Measurements from ENCODE around the gene CHRM5.
"Not testable (repeated sequence)": the region's sequence is repeated elsewhere in the genome, so short reads cannot be mapped to it uniquely, and the experiment has no call there.

Gene CHRM5

DNA sequence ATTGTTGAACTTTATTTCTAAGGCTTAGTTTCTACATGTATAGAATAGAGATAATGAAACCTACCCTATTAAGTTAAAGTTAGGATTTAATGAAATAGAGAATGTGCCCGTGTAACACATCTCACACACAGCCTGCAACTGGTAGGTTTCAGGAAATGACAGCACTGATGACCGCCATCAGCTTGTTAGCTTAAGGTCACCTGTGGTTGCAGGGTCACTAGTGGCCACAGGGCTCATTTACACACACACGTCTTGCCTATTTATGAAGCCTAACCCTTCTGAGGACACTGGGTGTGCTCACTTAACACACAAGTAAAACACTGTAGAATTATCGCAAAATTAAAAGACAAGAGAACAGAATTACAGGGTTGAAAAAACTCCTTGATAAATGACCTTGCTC, 20.1 kb downstream of the CHRM5 start:
- no peak for DNase-seq (ENCODE audit: low spot score)

- DNase-seq (ENCODE audit: low spot score) = no peak
Observed at GRCh38 chr15:33994005-33994615, 25.8 kb downstream of the CHRM5 start.

GRCh38 chr15:33995666-33996065, 27.4 kb downstream of the CHRM5 start:
- not testable (repeated sequence) for DNase-seq (ENCODE audit: low spot score)

DNA sequence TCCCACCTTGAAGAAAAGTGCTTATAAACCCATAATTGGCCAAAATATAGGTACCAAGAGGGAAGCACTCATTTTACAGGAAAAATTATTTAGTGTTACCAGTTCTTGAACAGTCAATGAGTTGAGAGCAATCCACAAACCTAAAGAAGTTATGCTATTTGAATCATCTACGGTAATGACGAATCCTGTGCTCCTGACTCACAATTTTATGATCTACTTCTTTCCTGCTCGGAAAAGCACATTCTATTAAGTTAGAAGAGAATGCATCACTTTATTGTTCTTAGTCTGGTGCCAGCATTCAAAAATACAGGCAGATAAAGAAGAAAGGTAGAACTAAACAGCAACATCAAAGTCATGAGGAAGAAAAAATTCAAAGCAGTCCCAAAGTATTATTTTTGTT, 33.2 kb downstream of the CHRM5 start:
- DNase-seq (ENCODE audit: low spot score) = no peak

- no peak for DNase-seq (ENCODE audit: low spot score)
Observed at GRCh38 chr15:34006381-34006780, 38.1 kb downstream of the CHRM5 start.

DNA sequence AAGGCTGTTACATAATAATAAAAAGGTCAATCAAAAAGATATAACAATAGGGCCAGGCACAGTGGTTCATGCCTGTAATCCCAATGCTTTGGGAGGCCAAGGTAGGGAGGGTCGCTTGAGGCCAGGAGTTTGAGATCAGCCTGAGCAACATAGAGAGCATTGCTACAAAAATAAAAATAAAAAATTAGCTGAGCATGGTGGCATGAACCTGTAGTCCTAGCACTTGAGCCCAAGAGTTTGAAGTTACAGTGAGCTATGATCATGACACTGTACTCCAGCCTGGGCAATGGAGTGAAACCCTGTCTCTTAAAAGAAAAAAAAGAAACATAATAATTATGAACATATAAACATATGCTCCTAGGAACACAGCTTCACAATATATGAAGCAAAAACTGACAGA, 41.4 kb downstream of the CHRM5 start:
- DNase-seq (ENCODE audit: low spot score) = no peak

- DNase-seq (ENCODE audit: low spot score) = no peak
Observed at GRCh38 chr15:34010921-34011320, 42.6 kb downstream of the CHRM5 start.

GRCh38 chr15:34011481-34011880, 43.2 kb downstream of the CHRM5 start:
- no peak for DNase-seq (ENCODE audit: low spot score)

GRCh38 chr15:34012461-34013028, 44.2 kb downstream of the CHRM5 start:
- no peak for DNase-seq (ENCODE audit: low spot score)

DNA sequence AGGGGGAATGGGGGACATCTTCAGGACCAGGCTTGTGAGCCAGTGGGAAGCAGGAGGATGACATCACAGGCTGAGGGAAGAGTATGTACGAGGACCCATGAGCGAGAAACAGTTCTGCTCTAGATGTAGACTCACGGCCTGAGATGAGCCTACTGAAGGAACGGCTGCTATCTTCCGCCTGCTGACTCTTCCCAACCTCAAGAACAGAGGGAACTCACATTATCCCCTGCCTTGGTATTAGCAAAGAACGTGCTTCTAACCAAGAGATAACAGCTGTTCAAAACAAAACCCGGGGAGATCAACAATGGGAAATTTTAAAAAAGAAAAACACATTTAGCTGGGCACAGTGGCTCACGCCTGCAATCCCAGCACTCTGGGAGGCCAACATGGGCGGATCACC, 45.4 kb downstream of the CHRM5 start:
- DNase-seq (ENCODE audit: low spot score) = no peak

GRCh38 chr15:34014556-34014955, 46.3 kb downstream of the CHRM5 start:
- no peak for DNase-seq (ENCODE audit: low spot score)

DNA sequence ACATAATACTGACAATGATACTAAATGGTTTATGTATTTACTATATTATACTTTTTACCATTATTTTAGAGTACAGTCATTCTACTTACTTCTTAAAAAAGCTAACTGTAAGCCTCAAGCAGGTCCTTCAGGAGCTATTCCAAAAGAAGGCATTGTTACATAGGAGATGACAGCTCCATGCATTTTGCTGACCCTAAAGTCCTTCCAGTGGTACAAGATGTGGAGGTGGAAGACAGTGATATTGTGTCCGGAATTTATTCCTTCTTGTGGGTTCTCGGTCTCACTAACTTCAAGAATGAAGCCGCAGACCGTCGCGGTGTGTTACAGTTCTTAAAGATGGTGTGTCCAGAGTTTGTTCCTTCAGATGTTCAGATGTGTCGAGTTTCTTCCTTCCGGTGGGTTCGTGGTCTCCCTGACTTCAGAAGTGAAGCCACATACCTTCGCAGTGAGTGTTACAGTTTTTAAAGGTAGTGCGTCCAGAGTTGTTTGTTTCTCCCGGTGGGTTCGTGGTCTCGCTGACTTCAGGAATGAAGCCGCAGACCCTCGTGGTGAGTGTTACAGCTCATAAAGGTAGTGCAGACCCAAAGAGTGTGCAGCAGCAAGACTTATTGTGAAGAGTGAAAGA, 49.8 kb downstream of the CHRM5 start:
- DNase-seq (ENCODE audit: low spot score) = no peak

DNA sequence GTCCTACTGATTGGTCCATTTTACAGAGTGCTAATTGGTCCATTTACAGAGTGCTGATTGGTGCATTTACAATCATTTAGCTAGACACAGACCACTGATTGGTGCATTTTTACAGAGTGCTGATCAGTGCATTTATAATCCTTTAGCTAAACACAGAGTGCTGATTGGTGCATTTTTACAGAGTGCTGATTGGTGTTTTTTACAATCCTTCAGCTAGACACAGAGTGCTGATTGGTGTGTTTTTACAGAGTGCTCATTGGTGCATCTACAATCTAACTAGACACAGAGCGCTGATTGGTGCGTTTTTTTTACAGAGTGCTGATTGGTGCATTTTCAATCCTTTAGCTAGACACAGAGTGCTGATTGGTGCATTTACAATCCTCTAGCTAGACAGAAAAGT, 50.4 kb downstream of the CHRM5 start:
- not testable (repeated sequence) for DNase-seq (ENCODE audit: low spot score)

- no peak for DNase-seq (ENCODE audit: low spot score)
Observed at GRCh38 chr15:34019369-34019990, 51.2 kb downstream of the CHRM5 start.

DNA sequence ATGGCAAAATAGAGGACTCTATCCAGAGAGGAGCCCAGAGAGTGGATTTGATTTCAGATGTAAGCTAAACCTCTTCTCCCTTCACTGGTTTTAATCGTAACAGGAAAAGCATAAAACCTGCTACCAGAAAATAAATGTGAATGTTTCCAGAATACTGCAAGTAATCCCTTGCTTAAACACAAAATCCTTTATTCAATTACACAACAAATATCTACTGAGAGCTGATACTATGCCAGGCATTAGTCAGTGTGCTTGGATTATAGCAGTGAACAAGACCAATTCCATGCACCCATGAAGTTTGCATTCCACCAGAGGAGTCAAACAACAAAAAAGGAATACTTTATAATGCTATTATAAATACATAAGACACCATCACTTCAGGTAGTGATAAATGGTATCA, 55.6 kb downstream of the CHRM5 start:
- no peak for DNase-seq (ENCODE audit: low spot score)

DNA sequence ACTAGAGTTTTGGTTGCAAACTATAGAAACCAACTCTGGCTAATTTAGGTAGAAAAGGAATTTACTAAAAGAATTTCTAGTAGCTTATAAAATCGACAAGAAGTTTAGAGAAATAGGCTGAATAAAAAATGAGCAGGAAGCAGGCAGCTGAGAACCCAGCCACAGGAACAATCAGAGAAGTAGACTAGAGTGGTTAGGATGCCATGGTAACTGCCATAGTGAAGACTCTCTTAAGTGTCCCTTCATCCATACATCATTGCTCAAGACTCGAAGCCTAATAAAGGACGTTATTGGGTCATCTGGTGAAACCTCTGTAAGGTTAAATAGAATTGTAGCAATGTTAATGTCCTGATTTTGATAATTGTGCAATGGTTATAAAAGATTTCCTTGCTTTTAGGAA, 57.0 kb downstream of the CHRM5 start:
- no peak for DNase-seq (ENCODE audit: low spot score)

DNA sequence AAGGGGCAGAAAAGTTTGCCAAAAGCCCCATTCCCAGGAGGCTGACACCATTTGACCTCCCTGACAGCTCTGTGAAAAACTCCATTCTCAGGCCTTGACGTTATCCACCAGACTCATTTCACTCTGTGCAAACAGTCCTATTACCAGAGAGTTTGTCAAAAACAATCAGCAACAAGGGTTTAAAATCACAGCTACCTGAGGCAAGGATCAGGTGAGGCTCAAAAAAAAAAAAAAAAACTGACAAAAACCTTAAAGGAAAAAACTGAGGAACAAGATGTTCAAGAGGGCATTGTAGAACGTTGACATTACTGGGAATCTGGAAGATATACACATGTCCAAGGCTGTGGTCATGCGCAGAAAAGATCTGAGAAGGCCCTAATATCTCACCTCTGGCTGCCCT, 59.3 kb downstream of the CHRM5 start:
- DNase-seq (ENCODE audit: low spot score) = no peak

DNA sequence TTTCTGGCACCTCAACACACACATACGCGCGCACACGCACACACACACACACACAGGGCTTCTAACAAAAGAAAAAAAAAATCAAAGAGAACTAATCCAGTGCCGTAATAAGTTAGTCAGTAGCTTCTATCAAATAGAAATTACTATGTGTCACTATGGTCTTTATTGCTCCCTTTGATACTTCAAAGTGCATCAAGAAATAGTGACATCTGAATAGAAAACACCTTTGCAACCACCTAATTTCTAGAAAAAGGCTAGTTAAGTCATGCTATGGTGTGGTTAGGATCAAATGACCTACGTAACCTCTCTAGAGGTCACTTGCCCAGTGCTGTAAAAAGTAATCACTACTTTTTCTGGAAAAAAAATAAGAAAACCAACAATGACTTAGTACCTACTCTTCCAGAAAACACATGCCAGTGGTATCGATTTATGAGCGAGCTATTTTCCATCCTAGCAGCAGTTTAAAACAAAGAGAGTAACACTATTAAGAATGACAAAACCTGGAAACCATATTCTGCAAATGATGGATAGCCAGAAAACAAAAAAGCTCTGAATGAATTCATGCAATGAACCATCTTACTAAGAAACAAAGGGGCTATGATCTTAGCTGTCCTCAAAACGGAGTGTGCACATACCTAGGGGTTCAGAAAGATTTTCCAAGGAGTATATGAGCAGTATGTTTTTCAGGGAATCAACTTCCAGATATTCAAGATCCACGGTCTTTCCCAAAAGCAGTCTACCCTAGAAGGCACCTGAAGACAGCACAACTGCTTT, 63.9 kb downstream of the CHRM5 start:
- no peak for DNase-seq (ENCODE audit: low spot score)

DNA sequence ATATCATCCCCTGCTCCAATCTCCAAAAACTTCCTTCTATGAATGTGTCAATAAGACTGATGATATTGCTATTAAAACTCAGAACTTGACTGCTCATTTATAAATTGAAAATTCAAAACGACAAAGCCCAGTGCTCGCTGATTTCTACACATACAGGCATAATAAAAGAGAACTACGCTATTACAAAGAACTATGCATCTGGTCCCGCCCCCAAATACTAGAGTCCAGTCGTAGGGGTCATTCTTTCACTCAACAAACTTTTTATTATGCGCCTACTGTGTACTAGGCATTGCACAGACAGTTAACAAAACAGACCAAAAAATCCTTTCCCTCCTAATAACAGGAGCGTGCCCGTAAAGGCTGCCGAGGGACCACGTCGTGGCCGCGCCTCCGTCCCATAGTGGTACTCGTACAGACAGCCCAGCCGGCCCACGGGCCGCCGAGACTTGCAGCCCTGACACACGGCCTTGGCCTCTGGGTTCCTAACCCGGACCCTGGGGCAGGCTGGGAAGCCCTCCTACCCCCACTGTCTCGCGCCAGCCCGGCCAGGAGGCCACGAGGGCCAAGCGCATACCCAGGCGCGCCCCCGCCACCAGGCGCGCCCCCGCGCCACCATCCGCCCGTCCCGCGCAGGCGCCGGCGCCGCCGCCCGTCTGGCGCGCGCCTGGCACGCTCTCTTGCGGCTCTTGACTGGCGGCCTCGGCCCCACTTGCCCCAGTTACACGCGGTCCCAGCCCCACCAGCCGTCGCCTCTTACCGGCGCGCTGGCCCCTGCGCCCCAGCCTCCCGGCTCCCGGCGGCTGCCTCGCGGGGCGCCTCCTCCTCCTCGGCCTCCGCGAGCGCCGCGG, 70.0 kb downstream of the CHRM5 start:
- peak; percentile 91 for DNase-seq (ENCODE audit: low spot score)

- DNase-seq (ENCODE audit: low spot score) = peak; percentile 72
Observed at GRCh38 chr15:34038871-34039789, 70.8 kb downstream of the CHRM5 start, which contains the start of gene AVEN. Gene AVEN (minus strand): TSS chr15:34039204. CDS start chr15:34039046, 158 bp downstream.

DNA sequence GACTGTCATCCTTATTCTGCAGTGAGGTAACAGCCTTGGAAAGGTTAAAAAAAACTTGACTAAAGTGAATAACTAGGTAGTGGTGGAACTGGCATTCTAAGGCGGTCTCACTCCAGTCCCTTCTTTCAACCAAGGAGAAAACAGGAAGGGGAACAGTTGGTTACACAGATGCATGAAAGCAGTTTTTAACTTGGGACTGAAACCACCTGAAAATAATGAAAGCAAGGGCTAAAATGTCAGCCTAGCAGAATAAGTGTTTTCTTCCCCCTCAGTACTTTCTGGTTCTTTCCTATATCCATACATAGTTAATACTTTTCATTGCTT, 71.5 kb downstream of the CHRM5 start:
- no peak for DNase-seq (ENCODE audit: low spot score)
